Upper lobe of left lung (tissue), 6 donors: ENCODE measurements around the gene NUP210L. TPM values are rescaled to one million over a fixed set of nuclear protein-coding genes. Genes with fewer than 3 reads are reported as not detected.
"Not testable (repeated sequence)": the region's sequence is repeated elsewhere in the genome, so short reads cannot be mapped to it uniquely, and the experiment has no call there.

Experiments
- ATAC-seq, 2 donors: fragments of 200-7000 bp; cut with Tn5 transposase; one replicate each; pipeline ENCODE4 v1.9.1; 2022; ENCODE audit warnings: mild to moderate bottlenecking in 2 of 2, moderate library complexity in 2 of 2; ENCODE audit not compliant: low FRiP score in 2 of 2
- DNase-seq, 2 donors: peaks; one replicate each; pipeline ENCODE4 v3.0.0-alpha.2; 2019 to 2020
- H3K27ac ChIP-seq, 4 donors: fragments of 200-600 bp; sonication (generic); one replicate each; pipeline ENCODE4 v1.5.1; 2016 to 2019
- H3K27me3 ChIP-seq, 4 donors: fragments of 200-600 bp; sonication (generic); one replicate each; pipeline ENCODE4 v1.5.1; 2017 to 2019
- H3K36me3 ChIP-seq, 4 donors: fragments of 200-600 bp; sonication (generic); one replicate each; pipeline ENCODE4 v1.5.1; 2016 to 2019
- H3K4me1 ChIP-seq, 4 donors: fragments of 200-600 bp; sonication (generic); one replicate each; pipeline ENCODE4 v1.5.1; 2018 to 2019
- H3K4me3 ChIP-seq, 4 donors: fragments of 200-600 bp; sonication (generic); one replicate each; pipeline ENCODE4 v1.5.1; 2017 to 2019; ENCODE audit warnings: mild to moderate bottlenecking in 2 of 4, moderate library complexity in 1 of 4
- H3K9me3 ChIP-seq, 4 donors: fragments of 200-600 bp; sonication (generic); one replicate each; pipeline ENCODE4 v1.5.1; 2018 to 2019
- EP300 ChIP-seq, 4 donors: sonication (generic); formaldehyde crosslinking; IDR thresholded peaks; one replicate each; pipeline ENCODE4 v1.5.1; 2017; ENCODE audit warnings: antibody characterized with exemption in 4 of 4, control low read depth in 2 of 4
- POLR2A ChIP-seq, 4 donors: fragments of 450-650 bp; IDR thresholded peaks; one replicate each; pipeline ENCODE4 v1.5.1; 2016 to 2017; ENCODE audit warnings: antibody characterized with exemption in 4 of 4, mild to moderate bottlenecking in 2 of 4
- POLR2AphosphoS5 ChIP-seq, 2 donors: sonication (generic); formaldehyde crosslinking; IDR thresholded peaks; one replicate each; pipeline ENCODE4 v1.5.1; 2017; ENCODE audit warnings: antibody characterized with exemption in 2 of 2
- WGBS, 2 donors: methylation state at CpG; one replicate each; pipeline ENCODE4 v1.1.5; 2017 to 2018; 5-methylcytosine and 5-hydroxymethylcytosine counted together
- total RNA-seq, 6 donors: library from RNA; depleted of rRNA in 4 of 6; stranded (reverse); fragments of >200 nt in 4 of 6; gene quantifications; one replicate each; pipeline versions ENCODE4 v1.1.0 to v1.2.1, GENCODE V29; 2016 to 2021
- TF ChIP-seq, protein P1 (sequence below), 6 experiments: fragments of 450-650 bp in 4 of 6; fragments of 200-600 bp in 2 of 6; sonication (generic) in 2 of 6; IDR thresholded peaks; one replicate each; pipeline ENCODE4 v1.5.1; 2016 to 2019; ENCODE audit warnings: antibody characterized with exemption in 6 of 6
- donor health status: DM: no; HTN: no; CAD: no; lungs with moderate emphysema.
- donor health status: DM: no; HTN: yes; CAD: no; lungs with severe emphysema.

Gene NUP210L
- total RNA-seq, 6 donors from 2014 or later: 0.11 to 0.91 (median 0.30) TPM; not detected in 2

DNA sequence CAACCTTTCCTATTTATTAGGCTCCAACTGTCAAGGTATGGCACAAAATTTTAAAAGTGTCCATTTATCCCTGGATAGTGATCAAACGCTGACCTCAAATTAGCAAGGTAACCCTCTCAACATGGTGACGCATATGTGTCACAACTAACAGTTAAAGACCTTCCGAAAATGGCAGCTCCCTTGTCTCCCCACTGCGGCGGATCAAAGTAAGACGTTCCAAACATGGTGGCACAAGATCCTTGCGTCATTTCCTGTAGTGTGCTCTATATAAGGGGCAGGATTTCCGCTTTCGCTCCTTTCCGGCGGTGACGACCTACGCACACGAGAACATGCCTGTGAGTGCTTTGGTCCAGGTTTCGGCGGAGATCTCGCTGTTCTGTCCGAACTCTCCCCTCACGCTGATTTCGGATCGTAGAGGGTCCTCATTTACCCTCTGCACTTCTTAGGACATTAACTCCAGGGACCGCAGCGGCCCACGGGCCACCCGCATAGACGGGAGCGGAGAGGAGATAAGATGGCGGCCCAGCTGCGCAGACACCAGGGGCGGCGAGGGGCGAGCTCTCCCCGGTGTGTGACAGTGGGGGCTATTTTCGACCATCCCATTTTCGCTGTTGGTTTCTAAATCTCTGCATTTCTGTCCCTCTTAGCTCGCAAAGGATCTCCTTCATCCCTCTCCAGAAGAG is 164.3 kb downstream of the NUP210L start, which contains the start of gene RPS27:
TSS of gene RPS27 (plus strand) at position 295 of the 683 bp plus-strand sequence. CDS start at position 330, 35 bp downstream.
- TF ChIP-seq EP300 (IDR thresholded peaks at IDR 0.05): peak in 2 of 4 donors; percentile 89 to 96
- TF ChIP-seq POLR2AphosphoS5 (IDR thresholded peaks at IDR 0.05): peak; percentile 100
- TF ChIP-seq, protein P1, sequence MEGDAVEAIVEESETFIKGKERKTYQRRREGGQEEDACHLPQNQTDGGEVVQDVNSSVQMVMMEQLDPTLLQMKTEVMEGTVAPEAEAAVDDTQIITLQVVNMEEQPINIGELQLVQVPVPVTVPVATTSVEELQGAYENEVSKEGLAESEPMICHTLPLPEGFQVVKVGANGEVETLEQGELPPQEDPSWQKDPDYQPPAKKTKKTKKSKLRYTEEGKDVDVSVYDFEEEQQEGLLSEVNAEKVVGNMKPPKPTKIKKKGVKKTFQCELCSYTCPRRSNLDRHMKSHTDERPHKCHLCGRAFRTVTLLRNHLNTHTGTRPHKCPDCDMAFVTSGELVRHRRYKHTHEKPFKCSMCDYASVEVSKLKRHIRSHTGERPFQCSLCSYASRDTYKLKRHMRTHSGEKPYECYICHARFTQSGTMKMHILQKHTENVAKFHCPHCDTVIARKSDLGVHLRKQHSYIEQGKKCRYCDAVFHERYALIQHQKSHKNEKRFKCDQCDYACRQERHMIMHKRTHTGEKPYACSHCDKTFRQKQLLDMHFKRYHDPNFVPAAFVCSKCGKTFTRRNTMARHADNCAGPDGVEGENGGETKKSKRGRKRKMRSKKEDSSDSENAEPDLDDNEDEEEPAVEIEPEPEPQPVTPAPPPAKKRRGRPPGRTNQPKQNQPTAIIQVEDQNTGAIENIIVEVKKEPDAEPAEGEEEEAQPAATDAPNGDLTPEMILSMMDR (IDR thresholded peaks at IDR 0.05): peak in 2 of 6 experiments; percentile 19 to 27
- TF ChIP-seq POLR2A (IDR thresholded peaks at IDR 0.05): peak; percentile 88 to 100 (median 96)
- Histone ChIP-seq H3K4me1 (peaks cover 32 to 59% (median 38%) of the 10 kb centered on the region in 4 donors), H3K4me3 (peak within 1 kb of the TSS; percentile 44 to 90 (median 78)), H3K9me3 (no peaks in the 10 kb centered on the region), H3K36me3 (peaks cover 12 to 45% (median 31%) of the 10 kb centered on the region in 4 donors), H3K27me3 (no peaks in the 10 kb centered on the region), H3K27ac (peak within 1 kb of the TSS; percentile 90 to 99 (median 95))
- 0 to 1% methylated on average over 20 to 36 of the region's 36 CpGs for WGBS, 2 donors
- DNase-seq (peak; percentile 91 to 92), ATAC-seq (peak; percentile 86 to 91)

DNA sequence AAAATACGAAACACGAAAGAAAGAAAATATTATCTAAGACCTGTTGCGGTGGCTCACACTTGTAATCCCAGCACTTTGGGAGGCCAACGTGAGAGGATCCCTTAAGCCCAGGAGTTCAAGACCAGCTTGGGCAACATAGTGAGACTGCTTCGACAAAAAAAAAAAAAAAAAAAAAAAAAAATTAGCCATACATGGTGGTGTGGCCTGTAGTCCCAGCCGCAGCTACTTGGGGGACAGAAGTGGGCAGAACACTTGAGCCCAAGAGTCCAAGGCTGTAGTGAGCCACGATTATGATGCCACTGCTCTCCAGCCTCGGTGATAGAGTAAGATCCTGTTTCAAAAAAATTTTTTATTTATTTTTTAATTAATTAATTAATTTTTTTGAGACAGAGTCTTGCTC is 167.3 kb downstream of the NUP210L start:
- TF ChIP-seq POLR2A (IDR thresholded peaks at IDR 0.05) (no peak), POLR2AphosphoS5 (IDR thresholded peaks at IDR 0.05) (no peak)
- H3K36me3 ChIP-seq: peaks cover 6 to 19% (median 9%) of the 10 kb centered on the region in 4 donors
- DNase-seq (no peak), ATAC-seq (no peak)
- no peaks in the 10 kb centered on the region for H3K9me3 ChIP-seq
- WGBS, 2 donors: 85 to 90% methylated on average over 8 of the region's 8 CpGs
- peaks cover 35 to 50% (median 41%) of the 10 kb centered on the region in 4 donors for H3K4me1 ChIP-seq
- H3K27me3 ChIP-seq: no peaks in the 10 kb centered on the region
- no peak overlapping the region for H3K4me3 ChIP-seq
- peak overlapping the region in 2 of 4 donors; percentile 89 to 90 for H3K27ac ChIP-seq

DNA sequence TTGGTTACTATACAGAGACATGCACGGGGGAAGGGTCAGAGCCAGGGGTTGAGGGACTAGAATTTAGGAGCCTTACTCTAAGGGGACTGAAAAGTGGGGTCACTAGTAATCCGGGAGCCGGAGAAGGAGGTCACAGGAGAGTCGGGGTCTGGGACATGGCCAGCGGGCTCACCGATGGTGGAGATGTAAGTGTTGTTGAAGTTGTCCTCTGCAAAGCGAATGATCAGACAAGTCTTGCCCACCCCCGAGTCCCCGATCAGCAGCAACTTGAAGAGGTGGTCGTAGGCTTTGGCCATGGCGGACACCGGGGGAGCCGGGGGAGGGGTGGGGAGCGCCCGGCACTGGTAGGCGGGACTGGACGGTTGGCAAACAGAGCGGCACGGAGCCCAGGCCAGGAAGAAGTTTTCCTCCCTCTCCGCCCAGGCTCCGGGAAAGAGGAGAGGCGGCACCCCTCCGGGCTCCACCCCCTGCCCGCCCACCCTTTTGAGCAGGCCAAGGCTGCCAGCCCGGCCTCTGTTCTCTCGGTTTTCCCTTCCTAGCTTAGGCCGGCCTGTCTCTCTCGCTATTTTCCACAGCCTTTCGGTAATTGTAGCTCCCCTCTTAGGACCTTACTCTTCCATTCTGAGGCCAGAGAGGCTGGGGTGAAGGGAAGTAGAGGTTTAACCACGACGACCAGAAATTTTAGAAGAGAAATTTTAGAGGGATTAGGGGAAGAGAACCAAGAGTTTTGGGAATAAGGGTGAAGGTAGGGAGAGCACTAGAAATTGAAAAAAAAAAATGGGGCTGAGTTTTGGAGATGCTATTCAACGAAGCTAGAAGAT is 168.7 kb downstream of the NUP210L start, which contains the start of gene RAB13:
TSS of gene RAB13 (minus strand) at position 399 of the 821 bp plus-strand sequence. CDS start at position 296, 103 bp downstream.
- ATAC-seq (peak; percentile 91 to 93), DNase-seq (peak; percentile 90 to 91)
- Histone ChIP-seq H3K36me3 (peaks cover 0 to 18% (median 6%) of the 10 kb centered on the region in 4 donors), H3K9me3 (no peaks in the 10 kb centered on the region), H3K27me3 (no peaks in the 10 kb centered on the region), H3K4me3 (peak within 1 kb of the TSS; percentile 53 to 64 (median 58)), H3K4me1 (peaks cover 23 to 35% (median 28%) of the 10 kb centered on the region in 4 donors), H3K27ac (peak within 1 kb of the TSS; percentile 83 to 90 (median 89))
- TF ChIP-seq, protein P1 (IDR thresholded peaks at IDR 0.05): no peak
- TF ChIP-seq POLR2AphosphoS5 (IDR thresholded peaks at IDR 0.05) (peak; percentile 11 to 83), POLR2A (IDR thresholded peaks at IDR 0.05) (peak in 1 of 4 donors; percentile 60), EP300 (IDR thresholded peaks at IDR 0.05) (no peak)
- WGBS, 2 donors: 2 to 6% methylated on average over 28 to 32 of the region's 32 CpGs

DNA sequence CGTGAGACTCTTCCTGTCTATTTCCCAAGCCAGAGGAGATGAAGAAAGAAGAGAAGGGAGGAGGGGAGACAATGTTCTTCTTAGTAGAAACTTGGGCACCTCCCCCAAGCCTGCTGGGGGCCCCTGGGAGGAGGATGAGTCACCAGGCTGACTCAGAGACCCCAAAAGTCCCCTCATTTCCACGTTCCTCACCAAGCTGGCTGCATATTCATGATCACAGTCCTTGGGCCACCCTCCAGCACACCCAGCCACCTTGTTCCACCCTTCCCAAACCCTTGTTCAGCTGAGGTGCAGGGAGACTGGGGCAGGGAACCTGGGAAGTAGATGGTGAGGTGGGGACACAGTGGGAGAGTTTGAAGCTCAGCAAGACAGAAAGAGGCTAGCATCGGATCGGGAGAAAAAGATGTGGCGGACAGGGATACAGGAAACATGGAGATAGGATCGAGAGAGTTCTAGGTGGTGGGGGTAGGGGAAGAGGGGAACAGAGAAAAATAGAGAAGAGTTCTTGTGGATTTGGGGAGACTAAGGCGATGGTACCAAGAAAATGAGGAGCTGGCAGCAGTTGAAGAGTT is 169.4 kb downstream of the NUP210L start:
- DNase-seq (peak in 1 of 2 donors; percentile 52), ATAC-seq (peak in 1 of 2 donors; percentile 64)
- TF ChIP-seq EP300 (IDR thresholded peaks at IDR 0.05) (no peak), POLR2A (IDR thresholded peaks at IDR 0.05) (peak in 1 of 4 donors; percentile 53), POLR2AphosphoS5 (IDR thresholded peaks at IDR 0.05) (peak; percentile 63 to 64)
- H3K4me1 ChIP-seq: peaks cover 23 to 35% (median 28%) of the 10 kb centered on the region in 4 donors
- no peaks in the 10 kb centered on the region for H3K9me3 ChIP-seq
- peaks cover 0 to 24% (median 6%) of the 10 kb centered on the region in 4 donors for H3K36me3 ChIP-seq
- peak overlapping the region; percentile 83 to 90 (median 89) for H3K27ac ChIP-seq
- WGBS, 2 donors: 13 to 17% methylated on average over 7 of the region's 7 CpGs
- peak overlapping the region; percentile 53 to 64 (median 58) for H3K4me3 ChIP-seq
- H3K27me3 ChIP-seq: no peaks in the 10 kb centered on the region

DNA sequence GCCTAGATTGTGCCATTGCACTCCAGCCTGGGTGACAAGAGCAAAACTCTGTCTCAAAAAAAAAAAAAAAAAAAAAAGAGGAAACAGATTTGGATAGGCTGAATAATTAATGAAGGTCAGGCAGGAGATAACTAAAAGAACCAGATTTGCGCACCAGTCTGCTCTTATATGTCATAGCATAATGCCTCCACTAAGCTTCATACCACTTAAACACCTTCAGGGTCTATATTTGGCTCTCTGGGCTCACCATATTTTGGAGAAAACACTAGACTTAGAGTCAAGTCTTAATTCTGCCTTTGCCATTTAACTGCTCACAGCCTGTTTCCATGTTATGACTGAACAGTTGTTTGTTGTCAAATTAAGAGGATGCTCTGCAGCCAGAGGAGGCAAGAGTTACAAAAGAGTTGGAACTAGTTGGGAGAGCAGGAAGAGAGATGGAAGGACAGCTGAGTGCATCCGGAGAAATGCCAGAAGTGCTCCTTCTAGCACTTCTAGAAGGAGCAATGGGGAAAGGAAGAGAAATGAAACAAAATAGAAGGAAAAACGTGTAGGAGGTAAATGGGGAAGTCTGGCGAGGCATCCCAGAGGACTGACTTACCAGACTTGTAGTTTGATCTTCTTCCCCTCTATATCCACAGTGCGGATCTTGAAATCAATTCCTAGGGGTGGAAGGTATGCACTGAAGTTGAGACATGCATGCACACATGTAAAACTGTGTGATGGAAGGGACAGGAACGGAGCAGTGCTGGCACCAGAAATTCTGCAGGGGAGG is 170.6 kb downstream of the NUP210L start:
- no peak for TF ChIP-seq POLR2A (IDR thresholded peaks at IDR 0.05)
- TF ChIP-seq EP300 (IDR thresholded peaks at IDR 0.05): no peak
- TF ChIP-seq POLR2AphosphoS5 (IDR thresholded peaks at IDR 0.05): no peak
- TF ChIP-seq, protein P1 (IDR thresholded peaks at IDR 0.05): no peak
- DNase-seq: no peak
- Histone ChIP-seq H3K27ac (peak overlapping the region in 3 of 4 donors; percentile 89 to 90 (median 89)), H3K36me3 (peaks cover 0 to 24% (median 6%) of the 10 kb centered on the region in 4 donors), H3K4me1 (peaks cover 16 to 28% (median 25%) of the 10 kb centered on the region in 4 donors), H3K4me3 (peak overlapping the region in 3 of 4 donors; percentile 58 to 64 (median 58)), H3K27me3 (no peaks in the 10 kb centered on the region), H3K9me3 (no peaks in the 10 kb centered on the region)
- no peak for ATAC-seq
- 61 to 67% methylated on average over 6 of the region's 6 CpGs for WGBS, 2 donors

DNA sequence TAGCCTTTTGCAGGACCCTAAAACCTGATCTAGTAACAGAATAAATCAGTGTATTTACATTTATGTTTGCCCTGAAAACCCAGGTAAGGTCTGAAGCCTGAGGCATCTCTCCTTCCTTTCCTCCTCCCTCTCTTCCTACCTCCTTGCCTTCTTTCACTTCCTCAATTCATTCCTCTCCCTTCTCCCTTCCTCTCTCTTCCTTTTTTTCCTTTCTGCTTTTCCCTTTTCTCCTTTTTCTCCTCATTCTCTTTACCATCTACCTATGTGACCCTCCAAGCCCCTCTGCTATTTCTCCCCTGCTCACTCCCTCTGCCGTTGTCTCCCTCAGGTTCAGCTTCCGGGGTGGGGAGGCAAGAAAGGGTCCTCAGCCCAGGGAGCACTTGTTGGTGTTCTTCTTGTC is 173.1 kb downstream of the NUP210L start:
- Histone ChIP-seq H3K4me1 (peaks cover 15 to 34% (median 27%) of the 10 kb centered on the region in 4 donors), H3K36me3 (peaks cover 0 to 24% (median 6%) of the 10 kb centered on the region in 4 donors)
- not testable (repeated sequence) for H3K9me3 ChIP-seq, H3K4me3 ChIP-seq, DNase-seq, H3K27ac ChIP-seq, ATAC-seq, H3K27me3 ChIP-seq
- 79 to 80% methylated on average over 2 of the region's 2 CpGs for WGBS, 2 donors

DNA sequence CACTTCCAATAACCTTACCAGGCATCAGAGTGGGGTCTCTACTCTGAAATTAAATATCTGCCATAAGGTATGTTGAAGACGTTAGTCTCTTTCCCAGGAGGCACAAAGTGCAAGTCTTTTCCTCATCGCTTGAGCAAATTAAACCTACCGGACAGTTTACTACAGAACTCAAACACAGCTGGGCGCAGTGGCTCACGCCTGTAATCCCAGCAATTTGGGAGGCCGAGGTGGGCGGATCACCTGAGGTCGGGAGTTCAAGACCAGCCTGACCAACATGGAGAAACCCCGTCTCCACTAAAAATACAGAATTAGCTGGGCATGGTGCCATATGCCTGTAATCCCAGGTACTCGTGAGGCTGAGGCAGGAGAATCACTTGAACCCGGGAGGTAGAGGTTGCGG is 175.8 kb downstream of the NUP210L start:
- not testable (repeated sequence) for DNase-seq, H3K27me3 ChIP-seq, ATAC-seq, H3K27ac ChIP-seq, H3K4me3 ChIP-seq, H3K9me3 ChIP-seq
- WGBS, 2 donors: 92 to 93% methylated on average over 12 of the region's 12 CpGs
- peaks cover 3 to 45% (median 23%) of the 10 kb centered on the region in 4 donors for H3K36me3 ChIP-seq
- peaks cover 16 to 22% (median 19%) of the 10 kb centered on the region in 4 donors for H3K4me1 ChIP-seq
